ENCODE measurements around the gene FNDC1.
"Not testable (repeated sequence)": the region's sequence is repeated elsewhere in the genome, so short reads cannot be mapped to it uniquely, and the experiment has no call there.

FNDC1 gene

DNA sequence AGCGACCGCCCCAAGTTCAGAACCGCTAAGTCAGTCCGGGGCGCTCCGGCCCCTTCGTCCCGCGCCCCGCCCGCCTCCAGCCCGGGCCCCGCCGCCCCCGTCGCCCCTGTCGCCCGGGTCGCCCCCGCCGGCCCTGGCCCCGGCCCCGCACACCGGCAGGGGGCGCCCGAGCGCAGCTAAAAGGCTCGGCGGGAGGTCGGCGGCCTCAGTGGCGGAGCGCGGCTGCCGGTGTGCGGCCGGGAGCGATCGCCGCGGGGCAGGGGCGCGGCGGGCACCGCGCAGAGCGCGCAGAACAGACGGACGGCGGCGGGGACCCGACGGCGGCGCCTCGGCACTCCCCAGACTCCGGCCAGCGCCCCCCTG is at the start of gene FNDC1:
TSS of gene FNDC1 (plus strand) at position 208 of the 363 bp plus-strand sequence. CDS start 197 bp downstream, outside the sequence.
- DNase-seq = peak; percentile 19

- DNase-seq = no peak
Observed at GRCh38 chr6:159119791-159120190, 49.4 kb upstream of the FNDC1 start.

DNA sequence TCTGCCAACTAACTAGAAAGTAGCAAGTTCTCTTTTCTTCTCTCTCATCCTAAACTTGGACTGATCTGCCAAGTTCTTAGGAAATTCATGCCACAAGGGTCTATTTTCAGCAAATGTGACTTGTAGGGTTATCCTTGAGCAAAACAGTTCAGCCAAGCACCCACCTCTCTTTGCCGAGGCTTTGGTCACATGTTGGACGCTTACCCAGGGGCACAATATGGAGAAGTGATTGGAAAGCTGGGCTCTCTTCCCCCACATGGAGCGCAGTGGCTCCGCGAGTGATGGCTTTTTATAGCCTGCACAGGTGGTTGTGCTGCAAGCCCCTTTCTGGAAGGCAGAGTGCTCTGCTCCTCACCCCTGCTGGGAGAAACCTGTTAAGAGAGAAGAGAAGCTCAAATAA is 47.7 kb upstream of the FNDC1 start:
- no peak for DNase-seq

DNA sequence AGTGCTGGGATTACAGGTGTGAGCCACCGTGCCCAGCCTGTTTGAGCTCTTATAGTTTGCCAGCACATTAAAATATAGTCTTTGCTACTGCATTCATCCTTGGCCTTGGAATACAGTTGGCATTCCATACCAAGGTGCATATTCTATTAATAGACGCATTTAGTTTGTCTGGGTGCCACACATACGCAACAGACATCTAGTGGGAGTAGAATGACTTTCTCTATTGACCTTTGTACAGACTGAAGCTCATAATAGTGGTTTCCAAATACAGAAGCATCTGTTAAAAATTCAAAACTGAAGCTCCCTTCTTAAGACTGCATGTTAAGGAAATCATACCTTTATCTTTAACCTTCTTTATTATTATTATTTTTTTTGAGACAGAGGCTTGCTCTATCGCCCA is 46.7 kb upstream of the FNDC1 start:
- no peak for DNase-seq

DNA sequence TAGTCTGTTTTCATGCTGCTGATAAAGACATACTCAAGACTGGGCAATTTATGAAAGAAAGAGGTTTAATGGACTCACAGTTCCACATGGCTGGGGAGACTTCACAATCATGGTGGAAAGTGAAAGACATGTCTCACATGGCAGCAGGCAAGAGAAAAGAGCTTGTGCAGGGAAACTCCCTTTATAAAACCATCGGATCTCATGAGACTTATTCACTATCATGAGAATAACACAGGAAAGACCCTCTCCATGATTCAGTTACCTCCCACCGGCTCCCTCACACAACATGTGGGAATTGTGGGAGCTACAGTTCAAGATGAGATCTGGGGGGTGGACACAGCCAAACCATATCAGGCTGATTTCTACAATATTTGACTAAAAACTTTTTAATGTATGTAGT is 45.4 kb upstream of the FNDC1 start:
- not testable (repeated sequence) for DNase-seq

DNA sequence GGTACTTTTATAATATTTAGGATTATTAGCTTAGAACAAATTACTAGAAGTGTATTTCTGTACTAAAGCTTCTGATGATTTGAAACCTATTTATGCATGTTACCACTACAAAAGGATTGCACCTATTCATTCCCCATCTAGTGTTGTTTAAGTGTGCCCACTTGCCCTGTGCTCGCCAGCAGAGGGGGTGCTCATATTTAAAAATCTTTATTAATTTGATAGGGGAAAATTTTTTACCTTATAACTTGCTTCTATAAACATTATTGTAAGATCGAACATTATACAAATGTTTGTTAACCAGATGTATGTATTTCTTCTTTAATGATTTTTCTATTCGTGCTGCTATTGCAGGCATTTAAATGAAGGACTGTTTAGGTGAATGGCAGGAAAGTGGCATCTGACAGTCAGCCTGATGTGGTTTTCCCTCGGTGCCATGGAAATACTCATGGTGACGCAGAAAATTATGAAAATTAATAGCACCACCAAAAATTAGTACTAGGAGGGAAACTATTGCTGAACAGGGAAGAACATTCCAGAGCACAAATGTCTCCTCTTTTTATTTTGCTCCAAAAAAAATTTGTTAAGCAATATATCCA is 44.1 kb upstream of the FNDC1 start:
- no peak for DNase-seq

GRCh38 chr6:159125951-159126352 is 43.2 kb upstream of the FNDC1 start:
- DNase-seq = no peak

DNA sequence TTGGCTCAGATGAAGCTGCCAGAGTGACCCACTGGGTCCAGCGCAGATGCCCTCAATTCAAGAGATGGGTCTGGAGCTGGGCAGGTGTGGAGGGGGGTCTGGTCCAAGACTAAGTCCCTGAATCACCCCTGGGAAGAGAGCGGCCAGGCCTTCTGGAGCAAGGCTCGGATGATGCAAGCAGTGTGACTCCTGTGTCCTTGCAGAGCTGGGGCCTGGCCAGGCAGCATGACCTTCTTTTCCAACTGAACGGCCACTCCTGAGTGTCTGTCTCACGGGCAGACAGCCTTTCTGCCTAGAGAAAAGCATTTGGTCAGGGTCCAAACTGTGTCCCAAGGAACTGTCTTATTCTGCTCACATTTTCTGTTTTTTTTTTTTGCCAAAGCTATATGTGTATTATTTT is 42.6 kb upstream of the FNDC1 start:
- no peak for DNase-seq

GRCh38 chr6:159127701-159128100 is 41.5 kb upstream of the FNDC1 start:
- no peak for DNase-seq

GRCh38 chr6:159128978-159129377 is 40.2 kb upstream of the FNDC1 start:
- no peak for DNase-seq

GRCh38 chr6:159130846-159131245 is 38.4 kb upstream of the FNDC1 start:
- DNase-seq = no peak

DNA sequence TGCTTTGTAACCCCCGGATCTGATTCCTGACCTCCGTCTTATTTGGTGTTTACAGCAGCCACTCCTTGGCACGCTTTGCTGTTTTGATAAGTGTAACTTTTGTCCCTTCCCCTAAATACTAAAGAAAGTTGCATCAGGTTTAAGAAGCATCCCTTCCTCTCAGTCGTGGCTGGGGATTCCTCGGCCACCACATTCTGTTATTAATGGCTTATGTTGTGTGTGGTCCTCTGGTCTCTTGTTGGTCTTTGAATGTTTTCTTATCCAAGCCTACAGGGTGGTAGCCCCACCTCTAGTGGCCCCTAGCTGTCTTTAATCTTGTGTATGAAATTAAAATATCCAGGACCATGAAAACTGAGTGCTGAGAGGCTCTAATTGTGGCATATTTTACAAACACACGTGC is 37.5 kb upstream of the FNDC1 start:
- no peak for DNase-seq

GRCh38 chr6:159132664-159133063 is 36.5 kb upstream of the FNDC1 start:
- no peak for DNase-seq

DNA sequence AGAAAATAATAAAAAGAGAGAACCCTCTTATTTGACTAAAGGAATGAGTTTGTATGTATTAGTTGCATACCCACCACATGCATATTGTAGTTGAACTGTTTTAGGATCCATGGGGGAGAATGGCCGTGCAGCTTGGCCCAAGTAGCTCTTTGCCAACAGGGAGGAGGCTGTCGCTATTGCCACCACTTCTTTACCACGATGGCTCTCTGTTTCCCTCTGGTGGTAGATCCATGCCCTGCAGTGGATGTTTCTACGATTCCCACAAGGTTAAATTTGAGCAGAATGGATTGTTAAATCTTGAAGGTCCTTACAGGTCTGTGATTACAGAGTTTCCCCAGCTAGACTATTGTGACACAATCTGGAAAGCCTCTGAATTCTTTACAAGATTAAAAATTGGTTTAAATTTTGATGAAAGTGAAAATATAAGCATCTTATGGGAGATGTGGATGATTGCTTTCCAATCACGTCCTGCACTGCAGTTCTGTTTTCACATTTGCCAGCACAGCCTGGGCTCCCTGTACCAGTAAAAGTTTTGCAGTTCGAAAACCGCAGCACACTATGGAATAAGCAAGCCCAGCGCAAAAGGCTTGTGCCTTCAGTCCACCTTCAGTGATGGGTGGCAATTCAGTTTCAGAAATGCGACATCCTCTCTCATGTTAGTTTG is 34.4 kb upstream of the FNDC1 start:
- peak; percentile 57 for DNase-seq

- DNase-seq = no peak
Observed at GRCh38 chr6:159137676-159138075, 31.5 kb upstream of the FNDC1 start.

DNA sequence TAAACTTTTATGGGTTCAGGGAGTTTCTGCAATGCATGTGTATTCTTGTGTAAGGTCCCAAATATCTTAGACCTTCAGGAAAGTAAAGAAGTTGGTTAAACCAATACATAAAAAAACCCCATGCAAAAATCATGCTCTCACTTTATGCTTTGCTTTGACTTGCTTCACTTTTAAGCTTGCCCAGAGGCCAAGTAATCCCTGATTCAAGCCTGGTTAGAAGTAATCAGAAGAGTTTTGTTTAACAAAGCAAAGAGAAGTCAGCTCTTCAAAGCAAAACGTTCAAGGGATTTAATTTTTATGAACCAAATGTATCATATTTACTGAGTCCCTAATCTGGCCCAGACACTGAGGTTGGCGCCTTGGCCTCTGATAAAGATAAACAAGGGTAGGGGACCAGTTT is 26.7 kb upstream of the FNDC1 start:
- DNase-seq = no peak

DNA sequence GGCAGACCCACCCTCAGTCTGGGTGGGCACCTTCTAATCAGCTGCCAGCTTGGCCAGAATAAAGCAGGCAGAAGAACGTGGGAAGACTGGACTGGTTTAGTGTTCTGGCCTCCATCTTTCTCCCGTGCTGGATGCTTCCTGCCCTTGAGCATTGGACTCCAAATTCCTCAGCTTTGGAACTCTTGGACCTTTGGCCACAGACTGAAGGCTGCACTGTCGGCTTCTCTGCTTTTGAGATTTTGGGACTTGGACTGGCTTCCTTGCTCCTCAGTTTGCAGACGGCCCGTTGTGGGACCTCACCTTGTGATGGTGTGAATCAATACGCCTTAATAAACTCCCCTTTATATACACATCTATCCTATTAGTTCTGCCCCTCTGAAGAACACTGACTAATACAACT is 20.6 kb upstream of the FNDC1 start:
- DNase-seq = no peak

GRCh38 chr6:159149641-159150040 is 19.6 kb upstream of the FNDC1 start:
- no peak for DNase-seq

GRCh38 chr6:159151266-159151855 is 17.8 kb upstream of the FNDC1 start:
- no peak for DNase-seq

- no peak for DNase-seq
Observed at GRCh38 chr6:159152041-159152440, 17.2 kb upstream of the FNDC1 start.

- DNase-seq = no peak
Observed at GRCh38 chr6:159152782-159153181, 16.4 kb upstream of the FNDC1 start.

GRCh38 chr6:159155679-159156078 is 13.5 kb upstream of the FNDC1 start:
- DNase-seq = no peak

- no peak for DNase-seq
Observed at GRCh38 chr6:159156089-159156488, 13.1 kb upstream of the FNDC1 start.

GRCh38 chr6:159157431-159157830 is 11.8 kb upstream of the FNDC1 start:
- no peak for DNase-seq

DNA sequence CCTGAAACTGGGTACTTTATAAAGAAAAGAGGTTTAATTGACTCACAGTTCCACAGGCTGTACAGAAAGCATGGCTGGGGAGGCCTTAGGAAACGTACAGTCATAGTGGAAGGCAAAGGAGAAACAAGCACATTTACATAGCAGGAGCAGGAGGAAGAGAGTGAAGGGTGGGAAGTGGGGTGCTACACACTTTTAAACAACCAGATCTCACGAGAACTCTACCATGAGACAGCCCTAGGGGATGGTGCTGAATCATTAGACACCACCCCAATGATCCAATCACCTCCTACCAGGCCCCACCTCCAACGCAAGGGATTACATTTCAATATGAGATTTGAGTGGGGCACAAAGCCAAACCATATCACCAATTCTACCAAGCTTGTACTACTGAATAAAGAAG is 7.4 kb upstream of the FNDC1 start:
- DNase-seq = no peak
